Measurements from ENCODE around the gene JCAD.

- TF ChIP-seq CTCF (IDR thresholded peaks at IDR 0.05) (no peak), POLR2A (IDR thresholded peaks at IDR 0.05; ENCODE audit: low read length) (no peak), REST (IDR thresholded peaks at IDR 0.05) (no peak), RFX5 (IDR thresholded peaks at IDR 0.05) (no peak), RNF2 (IDR thresholded peaks at IDR 0.05; ENCODE audit: borderline replicate concordance, low read depth) (no peak), CHD2 (IDR thresholded peaks at IDR 0.05; ENCODE audit: low read length, partially characterized antibody) (no peak), JUN (IDR thresholded peaks at IDR 0.05) (no peak), USF2 (IDR thresholded peaks at IDR 0.05) (no peak), JUNB (IDR thresholded peaks at IDR 0.05) (no peak), HDAC2 (IDR thresholded peaks at IDR 0.05) (no peak), HMGXB4 (CRISPR knock-in tag; IDR thresholded peaks at IDR 0.05; ENCODE audit: borderline replicate concordance) (no peak)
Measured at GRCh38 chr10:29970012-29970396, 89.4 kb downstream of the JCAD start.

Data from A549 (cell line).